HCT116 (cell line): ENCODE data around the gene PLD1.

Experiments used
- CEBPB ChIP-seq: IDR thresholded peaks from 2 replicates; pipeline ENCODE4 v1.6.1; 2012; ENCODE audit warnings: low read depth
- CTCF ChIP-seq, 3 experiments: fragments of 200-600 bp in 1 of 3; sonication (generic) in 1 of 3; IDR thresholded peaks in 2 of 3; conservative IDR thresholded peaks in 1 of 3; 2 replicates each; pipeline ENCODE4 v1.5.1; 2012 to 2017; ENCODE audit warnings: low read depth in 2 of 3, low read length in 2 of 3, antibody characterized with exemption in 1 of 3, borderline replicate concordance in 1 of 3, control low read depth in 1 of 3, mild to moderate bottlenecking in 1 of 3, mixed read lengths in 1 of 3, mixed run types in 1 of 3, moderate library complexity in 1 of 3; ENCODE audit not compliant: insufficient read depth in 1 of 3
- EZH2 ChIP-seq: fragments of 200-600 bp; sonication (generic); IDR thresholded peaks from 2 replicates; pipeline ENCODE4 v1.6.1; 2017; ENCODE audit warnings: antibody characterized with exemption, mixed run types
- EZH2phosphoT487 ChIP-seq: fragments of 200-600 bp; IDR thresholded peaks from 2 replicates; pipeline ENCODE4 v1.6.1; 2018; ENCODE audit warnings: antibody characterized with exemption, borderline replicate concordance
- POLR2A ChIP-seq: IDR thresholded peaks from 2 replicates; pipeline ENCODE4 v1.7.0; 2011; ENCODE audit warnings: borderline replicate concordance; ENCODE audit not compliant: insufficient read depth, insufficient read length; ENCODE audit errors: extremely low read depth
- RAD21 ChIP-seq: IDR thresholded peaks from 2 replicates; pipeline ENCODE4 v1.6.1; 2012; ENCODE audit warnings: low read depth, mild to moderate bottlenecking

GRCh38 chr3:171806200-171807128, 3.8 kb downstream of the PLD1 start:
- TF ChIP-seq EZH2phosphoT487: no peak
- TF ChIP-seq RAD21: no peak
- no peak for TF ChIP-seq CTCF (IDR thresholded peaks at IDR 0.05 in 2 of 3, conservative IDR thresholded peaks at IDR 0.05 in 1 of 3; ENCODE audit: borderline replicate concordance in 1 of 3, insufficient read depth in 1 of 3, low read depth in 2 of 3, low read length in 2 of 3)
- no peak for TF ChIP-seq CEBPB
- TF ChIP-seq POLR2A: no peak
- no peak for TF ChIP-seq EZH2
